Spleen (tissue), 11 donors: ENCODE results near the gene KCNQ1. TPM values are rescaled to one million over a fixed set of nuclear protein-coding genes. Genes with fewer than 3 reads are reported as not detected.

Experiments
- DNase-seq: peaks from one replicate; pipeline ENCODE4 v3.0.0-alpha.2; 2020
- H3K27ac ChIP-seq, 8 donors: fragments of 200-600 bp; sonication (generic) in 7 of 8; 1 replicate in 4 of 8; 2 replicates in 4 of 8; pipeline versions ENCODE4 v1.5.0 to v1.8.0; 2016 to 2021; ENCODE audit warnings: inconsistent platforms in 4 of 8, mild to moderate bottlenecking in 4 of 8, moderate library complexity in 1 of 8
- H3K27me3 ChIP-seq, 7 donors: fragments of 200-600 bp; sonication (generic) in 6 of 7; replicated peaks in 1 of 7; 1 replicate in 4 of 7; 2 replicates in 3 of 7; pipeline versions ENCODE4 v1.5.0 to v1.8.0; 2016 to 2021; ENCODE audit warnings: inconsistent platforms in 3 of 7, mild to moderate bottlenecking in 1 of 7
- H3K36me3 ChIP-seq, 6 donors: fragments of 200-600 bp; sonication (generic) in 5 of 6; 1 replicate in 4 of 6; 2 replicates in 2 of 6; pipeline versions ENCODE4 v1.5.0 to v1.8.0; 2016 to 2021; ENCODE audit warnings: inconsistent platforms in 2 of 6
- H3K4me1 ChIP-seq, 6 donors: fragments of 200-600 bp; sonication (generic) in 5 of 6; 1 replicate in 3 of 6; 2 replicates in 3 of 6; pipeline versions ENCODE4 v1.5.0 to v1.8.0; 2016 to 2021; ENCODE audit warnings: inconsistent platforms in 3 of 6
- H3K4me3 ChIP-seq, 8 donors: fragments of 200-600 bp; sonication (generic) in 7 of 8; 1 replicate in 4 of 8; 2 replicates in 4 of 8; pipeline versions ENCODE4 v1.5.0 to v1.8.0; 2016 to 2021; ENCODE audit warnings: inconsistent platforms in 4 of 8, mild to moderate bottlenecking in 4 of 8, moderate library complexity in 2 of 8
- H3K9me3 ChIP-seq, 8 donors: fragments of 200-600 bp; sonication (generic) in 7 of 8; 1 replicate in 4 of 8; 2 replicates in 4 of 8; pipeline versions ENCODE4 v1.5.0 to v1.8.0; 2016 to 2021; ENCODE audit warnings: inconsistent platforms in 4 of 8
- POLR2A ChIP-seq, 3 donors: fragments of 450-650 bp; IDR thresholded peaks; one replicate each; pipeline ENCODE4 v1.5.1; 2017; ENCODE audit warnings: antibody characterized with exemption in 3 of 3, mild to moderate bottlenecking in 1 of 3
- POLR2AphosphoS5 ChIP-seq, 3 donors: sonication (generic); formaldehyde crosslinking; IDR thresholded peaks; one replicate each; pipeline ENCODE4 v1.5.1; 2017; ENCODE audit warnings: antibody characterized with exemption in 3 of 3
- WGBS, 5 donors: extraction: QIAGEN DNeasy Blood & Tissue Kit in 3 of 5; methylation state at CpG; one replicate each; pipeline versions ENCODE4 v1.1.5 to v1.1.7; 2013 to 2018; 5-methylcytosine and 5-hydroxymethylcytosine counted together
- intact Hi-C: fragments of 100-400 bp; cut with DNase I; formaldehyde crosslinking; loops from one replicate; pipeline ENCODE4 v1.15.0; 2023; ENCODE audit warnings: low total_unique reads
- polyA plus RNA-seq, 3 donors: library from polyadenylated mRNA; stranded (reverse); fragments of 200-250 nt; gene quantifications; one replicate each; pipeline ENCODE4 v1.2.1, GENCODE V29; 2013
- total RNA-seq, 7 donors: library from RNA; depleted of rRNA in 3 of 7; stranded (reverse); fragments of >200 nt in 3 of 7; fragmentation: NEBNext Ultra II Directional in 4 of 7; extraction: Animal tissue kit (Norgen Biotek cat#: 25700) in 4 of 7; gene quantifications; one replicate each; pipeline versions ENCODE4 v1.1.0 to v1.2.1, GENCODE V29; 2016 to 2021
- TF ChIP-seq, protein P1 (sequence below), 11 experiments: fragments of 200-600 bp in 7 of 11; fragments of 450-650 bp in 4 of 11; sonication (generic) in 4 of 11; IDR thresholded peaks in 8 of 11; conservative IDR thresholded peaks in 3 of 11; 1 replicate in 7 of 11; 2 replicates in 4 of 11; pipeline versions ENCODE4 v1.4.0 to v1.8.0; 2016 to 2021; ENCODE audit warnings: antibody characterized with exemption in 11 of 11, inconsistent platforms in 4 of 11, mild to moderate bottlenecking in 1 of 11
- donor health status: healthy with polysubstance abuse.
- donor health status: DM: no; HTN: no; CAD: no; lungs with moderate emphysema.
- donor health status: DM: no; HTN: no; CAD: no.
- donor health status: Bipolar disorder and iron deficiency.
- donor health status: healthy.
- donor health status: DM: no; HTN: no; CAD: no.
- donor health status: DM: yes; HTN: yes; CAD: no.

KCNQ1 gene
- total and polyA plus RNA-seq, 10 donors = 3.3 to 21.6 (median 13.5) TPM

DNA sequence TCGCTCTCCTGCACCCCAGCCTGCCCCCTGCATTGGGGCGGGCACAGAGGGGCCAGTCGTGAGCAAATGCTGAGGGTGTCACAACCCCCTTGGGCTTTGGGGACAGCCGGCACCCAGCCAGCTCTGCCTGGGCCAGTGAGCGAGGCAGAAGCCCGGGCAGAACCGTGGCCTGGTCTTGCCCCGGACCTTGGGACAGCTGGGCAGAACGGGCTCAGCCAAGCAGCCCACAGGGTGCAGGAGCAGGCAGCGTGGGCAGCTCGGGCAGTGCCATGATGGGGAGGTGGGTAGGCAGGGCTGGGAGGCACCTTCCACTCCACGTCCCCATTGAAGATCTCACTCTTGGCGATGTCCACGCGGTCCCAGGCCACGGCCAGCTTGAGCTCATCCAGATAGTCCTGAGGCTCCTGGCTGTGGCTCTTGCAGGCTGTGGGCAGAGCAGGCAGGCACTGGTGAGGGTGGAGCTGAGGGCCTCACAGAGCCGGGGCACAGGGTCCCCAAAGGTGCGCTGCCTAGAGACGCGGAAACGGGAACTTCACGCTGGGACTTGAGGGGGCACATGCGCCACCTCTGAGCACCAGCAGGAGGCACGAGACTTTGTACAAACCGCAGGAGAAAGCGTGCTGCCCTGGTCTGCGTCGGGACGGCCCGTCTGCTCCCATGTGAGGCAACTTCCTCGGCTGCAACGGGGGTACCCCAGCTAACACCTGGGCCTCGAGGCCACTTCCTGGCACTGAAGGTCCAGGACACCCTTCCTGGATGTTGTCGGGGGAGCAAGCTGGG is 29.0 kb upstream of the KCNQ1 start:
- H3K27me3 ChIP-seq = peaks cover 0 to 20% (median 0%) of the 10 kb centered on the region in 7 donors
- 66 to 81% (median 75%) methylated on average over 27 to 34 of the region's 34 CpGs for WGBS, 5 donors
- peaks cover 5 to 18% (median 13%) of the 10 kb centered on the region in 6 donors for H3K4me1 ChIP-seq
- H3K27ac ChIP-seq = no peak overlapping the region
- H3K36me3 ChIP-seq = no peaks in the 10 kb centered on the region
- no peaks in the 10 kb centered on the region for H3K9me3 ChIP-seq
- no peak overlapping the region for H3K4me3 ChIP-seq
- TF ChIP-seq POLR2A (IDR thresholded peaks at IDR 0.05) (no peak), POLR2AphosphoS5 (IDR thresholded peaks at IDR 0.05) (no peak)
- TF ChIP-seq, protein P1, sequence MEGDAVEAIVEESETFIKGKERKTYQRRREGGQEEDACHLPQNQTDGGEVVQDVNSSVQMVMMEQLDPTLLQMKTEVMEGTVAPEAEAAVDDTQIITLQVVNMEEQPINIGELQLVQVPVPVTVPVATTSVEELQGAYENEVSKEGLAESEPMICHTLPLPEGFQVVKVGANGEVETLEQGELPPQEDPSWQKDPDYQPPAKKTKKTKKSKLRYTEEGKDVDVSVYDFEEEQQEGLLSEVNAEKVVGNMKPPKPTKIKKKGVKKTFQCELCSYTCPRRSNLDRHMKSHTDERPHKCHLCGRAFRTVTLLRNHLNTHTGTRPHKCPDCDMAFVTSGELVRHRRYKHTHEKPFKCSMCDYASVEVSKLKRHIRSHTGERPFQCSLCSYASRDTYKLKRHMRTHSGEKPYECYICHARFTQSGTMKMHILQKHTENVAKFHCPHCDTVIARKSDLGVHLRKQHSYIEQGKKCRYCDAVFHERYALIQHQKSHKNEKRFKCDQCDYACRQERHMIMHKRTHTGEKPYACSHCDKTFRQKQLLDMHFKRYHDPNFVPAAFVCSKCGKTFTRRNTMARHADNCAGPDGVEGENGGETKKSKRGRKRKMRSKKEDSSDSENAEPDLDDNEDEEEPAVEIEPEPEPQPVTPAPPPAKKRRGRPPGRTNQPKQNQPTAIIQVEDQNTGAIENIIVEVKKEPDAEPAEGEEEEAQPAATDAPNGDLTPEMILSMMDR (IDR thresholded peaks at IDR 0.05 in 8 of 11, conservative IDR thresholded peaks at IDR 0.05 in 3 of 11) = no peak
- DNase-seq = no peak
- intact Hi-C loops = loop anchor here (2.0 kb wide), 1 partner anchor 111 kb away; no protein-coding TSS in a partner anchor

DNA sequence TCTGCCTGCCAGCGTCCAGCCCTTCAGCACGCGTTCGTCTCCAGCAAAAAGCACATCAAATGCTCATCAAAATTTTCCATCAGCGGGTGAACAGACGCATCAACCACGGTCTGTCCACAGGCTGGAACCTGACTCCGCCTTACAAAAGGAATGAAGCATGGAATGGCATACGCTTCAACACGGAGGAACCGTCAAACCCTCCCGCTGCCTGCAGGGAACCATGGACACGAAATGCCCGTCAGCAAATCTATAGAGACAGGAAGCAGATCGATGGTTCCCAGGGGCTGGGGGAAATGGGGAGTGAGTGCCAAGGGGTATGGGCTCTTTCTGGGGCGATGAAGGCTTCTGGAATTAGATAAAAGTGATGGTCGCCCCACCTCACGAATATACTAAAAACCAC is 28.0 kb upstream of the KCNQ1 start:
- peaks cover 6 to 21% (median 14%) of the 10 kb centered on the region in 6 donors for H3K4me1 ChIP-seq
- 85 to 88% (median 85%) methylated on average over 18 of the region's 18 CpGs for WGBS, 5 donors
- no peak overlapping the region for H3K27ac ChIP-seq
- TF ChIP-seq POLR2AphosphoS5 (IDR thresholded peaks at IDR 0.05) = no peak
- peaks cover 0 to 30% (median 5%) of the 10 kb centered on the region in 7 donors for H3K27me3 ChIP-seq
- intact Hi-C loops = loop anchor here (2.0 kb wide), 1 partner anchor 112 kb away; no protein-coding TSS in a partner anchor
- no peaks in the 10 kb centered on the region for H3K36me3 ChIP-seq
- DNase-seq = no peak
- H3K9me3 ChIP-seq = no peaks in the 10 kb centered on the region
- no peak overlapping the region for H3K4me3 ChIP-seq

GRCh38 chr11:2417856-2418692 is 26.7 kb upstream of the KCNQ1 start:
- H3K4me3 ChIP-seq = no peak overlapping the region
- H3K27me3 ChIP-seq = peaks cover 0 to 42% (median 5%) of the 10 kb centered on the region in 7 donors
- no peak overlapping the region for H3K27ac ChIP-seq
- intact Hi-C loops = loop anchor here (2.0 kb wide), 2 partner anchors 113 to 221 kb away; no protein-coding TSS in a partner anchor
- WGBS, 5 donors = 60 to 92% (median 84%) methylated on average over 4 to 30 of the region's 30 CpGs
- H3K4me1 ChIP-seq = peaks cover 6 to 21% (median 14%) of the 10 kb centered on the region in 6 donors
- H3K9me3 ChIP-seq = no peaks in the 10 kb centered on the region
- DNase-seq = no peak
- no peaks in the 10 kb centered on the region for H3K36me3 ChIP-seq
- TF ChIP-seq POLR2AphosphoS5 (IDR thresholded peaks at IDR 0.05) (no peak), POLR2A (IDR thresholded peaks at IDR 0.05) (no peak)
- TF ChIP-seq, protein P1 (IDR thresholded peaks at IDR 0.05 in 8 of 11, conservative IDR thresholded peaks at IDR 0.05 in 3 of 11) = no peak

GRCh38 chr11:2418693-2419360 is 26.0 kb upstream of the KCNQ1 start:
- H3K36me3 ChIP-seq = no peaks in the 10 kb centered on the region
- H3K4me3 ChIP-seq = no peak overlapping the region
- no peaks in the 10 kb centered on the region for H3K9me3 ChIP-seq
- WGBS, 5 donors = 76 to 85% (median 77%) methylated on average over 16 to 21 of the region's 21 CpGs
- intact Hi-C loops = loop anchor here (2.0 kb wide), 1 partner anchor 222 kb away; no protein-coding TSS in a partner anchor
- H3K27me3 ChIP-seq = peaks cover 0 to 42% (median 5%) of the 10 kb centered on the region in 7 donors
- H3K4me1 ChIP-seq = peaks cover 6 to 21% (median 14%) of the 10 kb centered on the region in 6 donors
- no peak for DNase-seq
- TF ChIP-seq POLR2A (IDR thresholded peaks at IDR 0.05) (no peak), POLR2AphosphoS5 (IDR thresholded peaks at IDR 0.05) (no peak)
- TF ChIP-seq, protein P1 (IDR thresholded peaks at IDR 0.05 in 8 of 11, conservative IDR thresholded peaks at IDR 0.05 in 3 of 11) = no peak
- H3K27ac ChIP-seq = no peak overlapping the region
